SK-N-SH (cell line): ENCODE measurements around the gene CIAO2B. TPM values are rescaled to one million over a fixed set of nuclear protein-coding genes. Genes with fewer than 3 reads are reported as not detected.
"Not testable (repeated sequence)": the region's sequence is repeated elsewhere in the genome, so short reads cannot be mapped to it uniquely, and the experiment has no call there.

ENCODE experiments used
- CTCF ChIA-PET: fragments of 300-600, 350-600 bp; formaldehyde crosslinking; extraction: SDS; loops from one replicate; lab custom pipeline; 2021; lab: Yijun Ruan, JAX
- POLR2A ChIA-PET: fragments of 350-600 bp; sonication (Branson Sonifier 250); formaldehyde crosslinking; extraction: SDS; loops from one replicate; lab custom pipeline; 2020; ENCODE audit warnings: antibody characterized with exemption, inconsistent platforms; lab: Yijun Ruan, JAX
- DNase-seq: peaks from one replicate; pipeline ENCODE4 v3.0.0; 2012
- H2AFZ ChIP-seq: fragments of 200-600 bp; sonication (generic); 2 replicates; pipeline ENCODE4 v1.8.1; 2016; ENCODE audit warnings: antibody characterized with exemption, mild to moderate bottlenecking, low read depth
- H3F3A ChIP-seq: fragments of 200-600 bp; sonication (generic); replicated peaks from 2 replicates; pipeline ENCODE3; 2016; ENCODE audit warnings: antibody characterized with exemption, mild to moderate bottlenecking; ENCODE audit not compliant: insufficient read depth
- H3K27ac ChIP-seq, 2 experiments: fragments of 200-500 bp in 1 of 2; fragments of 200-600 bp in 1 of 2; sonication (Bioruptor generic) in 1 of 2; sonication (generic), shearing (Covaris generic) in 1 of 2; 2 replicates each; pipeline versions ENCODE4 v1.5.1 to v1.6.1; 2014 to 2016; ENCODE audit warnings: low read depth in 2 of 2, inconsistent platforms in 1 of 2, low read length in 1 of 2, mild to moderate bottlenecking in 1 of 2, mixed read lengths in 1 of 2
- H3K27me3 ChIP-seq: fragments of 200-600 bp; sonication (generic), shearing (Covaris generic); 2 replicates; pipeline ENCODE4 v1.6.1; 2016; ENCODE audit warnings: mixed run types; ENCODE audit not compliant: insufficient read depth
- H3K36me3 ChIP-seq, 2 experiments: fragments of 200-500 bp in 1 of 2; fragments of 200-600 bp in 1 of 2; sonication (Bioruptor generic) in 1 of 2; sonication (generic) in 1 of 2; replicated peaks in 1 of 2; 2 replicates each; pipeline versions ENCODE3 to v1.5.1; 2014 to 2016; ENCODE audit warnings: low read length in 1 of 2, mild to moderate bottlenecking in 1 of 2; ENCODE audit not compliant: insufficient read depth in 2 of 2, control insufficient read depth in 1 of 2
- H3K4me1 ChIP-seq, 2 experiments: fragments of 200-500 bp in 1 of 2; fragments of 200-600 bp in 1 of 2; sonication (Bioruptor generic) in 1 of 2; sonication (generic), shearing (Covaris generic) in 1 of 2; 2 replicates each; pipeline versions ENCODE4 v1.5.1 to v1.6.1; 2014 to 2016; ENCODE audit warnings: low read depth in 1 of 2, low read length in 1 of 2, mixed run types in 1 of 2; ENCODE audit not compliant: insufficient read depth in 2 of 2, control insufficient read depth in 1 of 2
- H3K4me2 ChIP-seq: fragments of 200-600 bp; sonication (generic), shearing (Covaris generic); 2 replicates; pipeline ENCODE4 v1.6.1; 2017; ENCODE audit warnings: mixed run types
- H3K4me3 ChIP-seq, 2 experiments: fragments of 200-500 bp in 1 of 2; fragments of 200-600 bp in 1 of 2; sonication (Bioruptor generic) in 1 of 2; sonication (generic), shearing (Covaris generic) in 1 of 2; 2 replicates each; pipeline versions ENCODE4 v1.5.1 to v1.8.1; 2014 to 2016; ENCODE audit warnings: low read depth in 2 of 2, inconsistent platforms in 1 of 2, low read length in 1 of 2, mild to moderate bottlenecking in 1 of 2, mixed read lengths in 1 of 2, moderate library complexity in 1 of 2
- H3K79me2 ChIP-seq: fragments of 200-600 bp; sonication (generic); 2 replicates; pipeline ENCODE4 v1.8.1; 2017; ENCODE audit warnings: mild to moderate bottlenecking; ENCODE audit not compliant: insufficient read depth
- H3K9ac ChIP-seq: fragments of 200-600 bp; sonication (generic); 2 replicates; pipeline ENCODE4 v1.6.1; 2017; ENCODE audit warnings: mixed run types
- H3K9me2 ChIP-seq: fragments of 200-600 bp; sonication (generic); 2 replicates; pipeline ENCODE4 v1.6.1; 2017; ENCODE audit warnings: mixed run types
- H3K9me3 ChIP-seq: fragments of 200-600 bp; sonication (generic); 2 replicates; pipeline ENCODE4 v1.6.1; 2017; ENCODE audit warnings: mixed run types, mild to moderate bottlenecking, moderate library complexity
- H4K20me1 ChIP-seq: fragments of 200-600 bp; sonication (generic); 2 replicates; pipeline ENCODE4 v1.6.1; 2017; ENCODE audit warnings: mild to moderate bottlenecking, mixed run types; ENCODE audit not compliant: insufficient read depth
- MXI1 ChIP-seq: IDR thresholded peaks from 2 replicates; pipeline ENCODE4 v1.6.1; 2012; ENCODE audit warnings: mild to moderate bottlenecking, low read depth, low read length, improper control_type of control experiment
- WGBS: methylation state at CpG from one replicate; pipeline ENCODE4 v1.1.6; 2017; ENCODE audit warnings: low lambda C conversion rate; 5-methylcytosine and 5-hydroxymethylcytosine counted together
- polyA plus RNA-seq, 3 experiments: library from polyadenylated mRNA; depleted of rRNA; stranded (reverse); fragments of >200 nt; gene quantifications; 2 replicates each; pipeline ENCODE4 v1.2.3, GENCODE V29; 2012

Gene CIAO2B
- polyA plus RNA-seq, 1 of the 3 experiments (the other 2 are of a cell fraction): 665 TPM

DNA sequence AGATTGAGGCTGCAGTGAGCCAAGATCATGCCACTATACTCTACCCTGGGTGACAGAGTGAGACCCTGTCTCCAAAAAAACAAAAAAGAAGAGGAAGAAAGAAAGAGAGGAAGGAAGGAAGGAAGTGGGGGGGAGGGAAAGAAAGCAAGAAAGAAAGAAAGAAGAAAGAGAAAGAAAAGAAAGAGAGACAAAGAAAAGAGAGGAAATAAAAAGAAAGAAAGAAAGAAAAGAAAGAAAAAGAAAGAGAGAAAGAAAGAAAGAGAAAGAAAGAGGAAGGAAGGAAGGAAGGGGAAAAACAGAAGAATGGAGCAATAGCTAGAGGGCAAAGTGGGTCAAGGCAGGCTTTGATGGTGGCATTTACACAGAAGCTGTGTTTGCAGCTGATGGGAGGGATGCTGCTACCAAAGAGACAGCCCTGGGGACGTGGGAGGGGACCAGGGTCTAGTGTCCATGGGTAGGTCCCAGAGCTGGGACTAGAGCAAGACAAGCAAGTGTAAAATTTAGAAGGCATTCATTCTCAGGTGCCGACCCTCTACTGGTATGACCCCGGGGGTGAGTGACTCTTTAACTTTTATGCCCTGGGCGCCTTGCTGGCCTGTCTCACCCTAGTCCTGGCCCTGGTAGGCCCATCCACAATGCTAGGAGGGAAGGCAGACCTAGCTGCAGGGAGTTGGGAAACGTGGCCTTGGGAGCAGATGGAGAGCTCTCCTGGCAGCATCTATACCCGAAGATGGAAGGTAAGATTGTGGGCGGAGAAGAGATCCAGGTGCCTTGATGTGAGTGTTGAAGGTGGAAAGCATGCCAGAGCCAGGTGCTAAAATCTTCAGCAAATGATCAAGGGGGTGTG lies 24.9 kb upstream of the CIAO2B start:
- H3K27me3 ChIP-seq: no peaks in the 10 kb centered on the region
- WGBS: 48% methylated on average over 5 of the region's 7 CpGs
- H3K4me3 ChIP-seq: no peak overlapping the region
- H3K4me2 ChIP-seq: no peak overlapping the region
- no peak overlapping the region for H3K9ac ChIP-seq
- DNase-seq: no peak
- H3K36me3 ChIP-seq: no peaks in the 10 kb centered on the region
- no peaks in the 10 kb centered on the region for H3F3A ChIP-seq
- no peak overlapping the region for H3K27ac ChIP-seq
- H3K9me3 ChIP-seq: no peaks in the 10 kb centered on the region
- no peak overlapping the region for H2AFZ ChIP-seq
- CTCF ChIA-PET: interaction anchor here (0.7 to 11.9 kb wide), 12 partner anchors 11 to 234 kb away, joined by 3 to 82 read pairs (median 4); partner anchors contain the start of gene B3GNT9
- H3K4me1 ChIP-seq: peaks cover 0 to 12% of the 10 kb centered on the region in 2 experiments; a peak in 1 of 4 replicates
- H3K9me2 ChIP-seq: no peaks in the 10 kb centered on the region
- TF ChIP-seq MXI1: no peak
- TF ChIP-seq, all 33 proteins: peak for 0
- H4K20me1 ChIP-seq: no peaks in the 10 kb centered on the region
- no peaks in the 10 kb centered on the region for H3K79me2 ChIP-seq
- POLR2A ChIA-PET: interaction anchor here (0.8 kb wide), 1 partner anchor 71 kb away, joined by 3 read pairs; no protein-coding TSS in a partner anchor

DNA sequence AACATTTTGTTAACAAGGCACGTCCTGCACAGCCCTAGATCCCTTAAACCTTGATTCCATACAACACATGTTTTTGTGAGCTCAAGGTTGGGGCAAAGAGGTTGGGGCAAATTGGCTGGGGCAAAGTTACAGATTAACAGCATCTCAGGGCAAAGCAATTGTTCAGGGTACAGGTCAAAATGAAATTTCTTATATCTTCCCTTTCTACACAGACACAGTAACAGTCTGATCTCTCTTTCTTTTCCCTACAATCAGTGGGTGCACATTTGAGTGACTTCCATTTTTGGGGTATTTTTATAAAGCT lies 21.9 kb upstream of the CIAO2B start:
- POLR2A ChIA-PET, H3K4me1 ChIP-seq, H3K9me2 ChIP-seq, H3F3A ChIP-seq, H3K4me2 ChIP-seq, H3K27me3 ChIP-seq, H3K27ac ChIP-seq, H2AFZ ChIP-seq, H3K36me3 ChIP-seq, H3K79me2 ChIP-seq, H3K9me3 ChIP-seq, H3K9ac ChIP-seq, H4K20me1 ChIP-seq, H3K4me3 ChIP-seq, DNase-seq: not testable (repeated sequence)
- CTCF ChIA-PET: interaction anchor here (11.9 kb wide), 1 partner anchor 198 kb away, joined by 82 read pairs; no protein-coding TSS in a partner anchor
- 82% methylated on average over 1 of the region's 1 CpG for WGBS

DNA sequence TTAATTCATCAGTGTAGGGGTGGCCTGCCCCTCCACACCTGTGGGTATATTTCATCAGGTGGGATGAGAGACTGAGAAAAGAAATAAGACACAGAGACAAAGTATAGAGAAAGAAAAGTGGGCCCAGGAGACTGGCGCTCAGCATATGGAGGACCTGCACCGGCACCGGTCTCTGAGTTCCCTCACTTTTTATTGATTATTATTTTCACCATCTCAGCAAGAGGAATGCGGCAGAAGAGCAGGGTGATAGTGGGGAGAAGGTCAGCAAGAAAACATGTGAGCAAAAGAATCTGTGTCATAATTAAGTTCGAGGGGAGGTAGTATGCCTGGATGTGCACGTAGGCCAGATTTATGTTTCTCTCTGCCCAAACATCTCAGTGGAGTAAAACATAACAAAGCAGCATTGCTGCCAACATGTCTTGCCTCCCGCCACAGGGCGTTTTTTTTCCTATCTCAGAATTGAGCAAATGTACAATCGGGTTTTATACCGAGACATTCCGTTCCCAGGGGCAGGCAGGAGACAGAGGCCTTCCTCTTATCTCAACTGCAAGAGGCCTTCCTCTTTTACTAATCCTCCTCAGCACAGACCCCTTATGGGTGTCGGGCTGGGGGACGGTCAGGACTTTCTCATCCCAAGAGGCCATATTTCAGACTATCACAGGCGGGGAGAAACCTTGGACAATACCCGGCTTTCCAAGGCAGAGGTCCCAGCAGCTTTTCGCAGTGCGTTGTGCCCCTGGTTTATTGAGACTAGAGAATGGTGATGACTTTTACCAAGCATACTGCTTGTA lies 21.4 kb upstream of the CIAO2B start:
- CTCF ChIA-PET: interaction anchor here (11.9 kb wide), 1 partner anchor 199 kb away, joined by 82 read pairs; no protein-coding TSS in a partner anchor
- H3K9me2 ChIP-seq: not testable (repeated sequence)
- WGBS: 90% methylated on average over 17 of the region's 17 CpGs

More for the DNA sequence above, 21.4 kb upstream of the CIAO2B start:
- H3K9ac ChIP-seq, H3K4me3 ChIP-seq, H3K9me3 ChIP-seq, H3K79me2 ChIP-seq, H3K4me2 ChIP-seq, H3F3A ChIP-seq, H4K20me1 ChIP-seq, H2AFZ ChIP-seq, H3K27me3 ChIP-seq, H3K27ac ChIP-seq, POLR2A ChIA-PET, H3K4me1 ChIP-seq, H3K36me3 ChIP-seq, DNase-seq: not testable (repeated sequence)
